Liver (tissue), 9 donors: Measurements from ENCODE around the gene BCAS4. TPM values are rescaled to one million over a fixed set of nuclear protein-coding genes. Genes with fewer than 3 reads are reported as not detected.

Experiments used
- DNase-seq: peaks from one replicate; pipeline ENCODE4 v3.0.0-alpha.2; 2017; ENCODE audit warnings: low spot score
- H3K27ac ChIP-seq, 2 donors: one replicate each; pipeline ENCODE4 v1.7.0; 2013; ENCODE audit warnings: inconsistent platforms in 2 of 2, low read length in 2 of 2, control low read depth in 1 of 2, low read depth in 1 of 2, mild to moderate bottlenecking in 1 of 2
- H3K27me3 ChIP-seq, 4 donors: one replicate each; pipeline versions ENCODE4 v1.6.1 to v1.7.0; 2013; ENCODE audit warnings: low read length in 3 of 4, inconsistent platforms in 1 of 4, mild to moderate bottlenecking in 1 of 4, moderate library complexity in 1 of 4; ENCODE audit not compliant: control insufficient read depth in 4 of 4, insufficient read depth in 4 of 4
- H3K36me3 ChIP-seq, 4 donors: one replicate each; pipeline versions ENCODE4 v1.6.1 to v1.7.0; 2013; ENCODE audit warnings: low read length in 3 of 4, mild to moderate bottlenecking in 3 of 4, low read depth in 1 of 4, moderate library complexity in 1 of 4; ENCODE audit not compliant: control insufficient read depth in 4 of 4, insufficient read depth in 3 of 4
- H3K4me1 ChIP-seq, 4 donors: one replicate each; pipeline versions ENCODE4 v1.6.1 to v1.7.0; 2013; ENCODE audit warnings: low read length in 3 of 4, mild to moderate bottlenecking in 3 of 4, moderate library complexity in 1 of 4; ENCODE audit not compliant: control insufficient read depth in 4 of 4, insufficient read depth in 4 of 4
- H3K4me3 ChIP-seq, 3 donors: one replicate each; pipeline versions ENCODE4 v1.6.1 to v1.7.0; 2013; ENCODE audit warnings: low read length in 3 of 3, control low read depth in 1 of 3, low read depth in 1 of 3, mild to moderate bottlenecking in 1 of 3
- H3K9ac ChIP-seq, 2 donors: one replicate each; pipeline ENCODE4 v1.7.0; 2013; ENCODE audit warnings: low read length in 2 of 2, mild to moderate bottlenecking in 2 of 2, moderate library complexity in 2 of 2, control low read depth in 1 of 2, low read depth in 1 of 2
- H3K9me3 ChIP-seq, 4 donors: one replicate each; pipeline versions ENCODE4 v1.6.1 to v1.7.0; 2013; ENCODE audit warnings: low read length in 3 of 4; ENCODE audit not compliant: control insufficient read depth in 4 of 4
- EGR1 ChIP-seq, 2 donors: IDR thresholded peaks; 2 replicates each; pipeline ENCODE4 v1.6.1; 2016 to 2018; ENCODE audit warnings: antibody characterized with exemption in 2 of 2, low read depth in 2 of 2
- FOXA1 ChIP-seq: IDR thresholded peaks from 2 replicates; pipeline ENCODE4 v1.6.1; 2016; ENCODE audit warnings: antibody characterized with exemption
- FOXA2 ChIP-seq: IDR thresholded peaks from 2 replicates; pipeline ENCODE4 v1.6.1; 2016; ENCODE audit warnings: antibody characterized with exemption
- HNF4G ChIP-seq: IDR thresholded peaks from 2 replicates; pipeline ENCODE4 v1.6.1; 2016; ENCODE audit warnings: antibody characterized with exemption
- JUND ChIP-seq, 2 donors: IDR thresholded peaks; 2 replicates each; pipeline ENCODE4 v1.6.1; 2016; ENCODE audit warnings: antibody characterized with exemption in 2 of 2
- NR2F2 ChIP-seq: IDR thresholded peaks from 2 replicates; pipeline ENCODE4 v1.6.1; 2016; ENCODE audit warnings: antibody characterized with exemption
- RAD21 ChIP-seq, 2 donors: IDR thresholded peaks; 2 replicates each; pipeline ENCODE4 v1.6.1; 2016; ENCODE audit warnings: antibody characterized with exemption in 2 of 2, mild to moderate bottlenecking in 2 of 2
- RXRA ChIP-seq, 2 donors: IDR thresholded peaks; 2 replicates each; pipeline ENCODE4 v1.6.1; 2017 to 2018; ENCODE audit warnings: antibody characterized with exemption in 2 of 2, mild to moderate bottlenecking in 1 of 2
- SP1 ChIP-seq: IDR thresholded peaks from 2 replicates; pipeline ENCODE4 v1.6.1; 2018; ENCODE audit warnings: antibody characterized with exemption, mild to moderate bottlenecking
- TAF1 ChIP-seq: conservative IDR thresholded peaks from 2 replicates; pipeline ENCODE4 v1.6.1; 2016; ENCODE audit warnings: antibody characterized with exemption, mild to moderate bottlenecking
- YY1 ChIP-seq: IDR thresholded peaks from 2 replicates; pipeline ENCODE4 v1.6.1; 2016; ENCODE audit warnings: antibody characterized with exemption, mild to moderate bottlenecking
- WGBS: extraction: QIAGEN DNeasy Blood & Tissue Kit; methylation state at CpG from one replicate; pipeline ENCODE4 v1.1.7; 2013; 5-methylcytosine and 5-hydroxymethylcytosine counted together
- polyA plus RNA-seq, 2 donors: library from polyadenylated mRNA; stranded (reverse) in 1 of 2; unstranded in 1 of 2; fragments of 200-250 nt in 1 of 2; fragments of >200 nt in 1 of 2; fragmentation: Nextera tagmentation in 1 of 2; extraction: Ambion mirVana in 1 of 2; gene quantifications; one replicate each; pipeline versions ENCODE4 v1.2.1 to v1.2.3, GENCODE V29; 2013 to 2015
- total RNA-seq, 2 donors: library from RNA; depleted of rRNA; stranded (reverse); fragments of >200 nt; gene quantifications; one replicate each; pipeline ENCODE4 v1.2.3, GENCODE V29; 2014
- TF ChIP-seq, protein P1 (sequence below): IDR thresholded peaks from 2 replicates; pipeline ENCODE4 v1.6.1; 2016; ENCODE audit warnings: antibody characterized with exemption
- TF ChIP-seq, protein P2 (sequence below): IDR thresholded peaks from 2 replicates; pipeline ENCODE4 v1.6.1; 2016; ENCODE audit warnings: antibody characterized with exemption
- TF ChIP-seq, protein P3 (sequence below): fragments of 150-350 bp; IDR thresholded peaks from 2 replicates; pipeline ENCODE4 v1.5.1; 2017; ENCODE audit warnings: improper control_type of control experiment, low read depth, low read length; ENCODE audit not compliant: missing input control
- TF ChIP-seq, protein P4 (sequence below): IDR thresholded peaks from 2 replicates; pipeline ENCODE4 v1.6.1; 2016; ENCODE audit warnings: antibody characterized with exemption, mild to moderate bottlenecking
- TF ChIP-seq, protein P5 (sequence below): IDR thresholded peaks from 2 replicates; pipeline ENCODE4 v1.6.1; 2016; ENCODE audit warnings: antibody characterized with exemption
- donor health status: healthy.
- donor health status: healthy.
- donor health status: healthy.
- donor health status: healthy.
- donor health status: healthy.

The BCAS4 gene
- total and polyA plus RNA-seq, 4 donors, result 0.25 to 0.50 (median 0.47) TPM

DNA sequence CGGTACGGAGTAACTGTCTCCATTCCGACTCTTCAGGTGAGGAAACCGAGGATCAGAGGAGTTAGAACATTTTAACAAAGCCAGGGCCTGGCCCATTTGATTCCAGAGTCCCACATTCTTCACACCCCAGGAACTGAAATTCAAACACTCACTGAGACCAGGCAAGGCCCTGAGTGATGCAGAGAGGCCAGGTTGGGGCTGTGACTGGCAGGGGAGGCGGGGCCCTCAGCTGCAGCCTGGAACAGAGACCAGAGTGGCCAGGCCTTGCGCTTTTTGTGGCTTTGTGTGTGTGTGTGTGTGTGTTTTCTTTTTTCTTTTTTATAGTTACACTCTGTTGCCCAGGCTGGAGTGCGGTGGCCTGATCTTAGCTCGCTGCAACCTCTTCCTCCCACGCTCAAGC is 57.2 kb downstream of the BCAS4 start:
- H3K9me3 ChIP-seq, result no peaks in the 10 kb centered on the region
- 98% methylated on average over 9 of the region's 9 CpGs for WGBS
- no peak overlapping the region for H3K9ac ChIP-seq
- TF ChIP-seq SP1 (no peak), FOXA2 (no peak), FOXA1 (no peak), HNF4G (no peak), RXRA (IDR thresholded peaks at IDR 0.05) (no peak), EGR1 (IDR thresholded peaks at IDR 0.05; ENCODE audit: low read depth in 2 of 2) (no peak), RAD21 (IDR thresholded peaks at IDR 0.05) (no peak), NR2F2 (no peak), TAF1 (no peak), JUND (IDR thresholded peaks at IDR 0.05) (no peak), YY1 (no peak)
- TF ChIP-seq, protein P1, sequence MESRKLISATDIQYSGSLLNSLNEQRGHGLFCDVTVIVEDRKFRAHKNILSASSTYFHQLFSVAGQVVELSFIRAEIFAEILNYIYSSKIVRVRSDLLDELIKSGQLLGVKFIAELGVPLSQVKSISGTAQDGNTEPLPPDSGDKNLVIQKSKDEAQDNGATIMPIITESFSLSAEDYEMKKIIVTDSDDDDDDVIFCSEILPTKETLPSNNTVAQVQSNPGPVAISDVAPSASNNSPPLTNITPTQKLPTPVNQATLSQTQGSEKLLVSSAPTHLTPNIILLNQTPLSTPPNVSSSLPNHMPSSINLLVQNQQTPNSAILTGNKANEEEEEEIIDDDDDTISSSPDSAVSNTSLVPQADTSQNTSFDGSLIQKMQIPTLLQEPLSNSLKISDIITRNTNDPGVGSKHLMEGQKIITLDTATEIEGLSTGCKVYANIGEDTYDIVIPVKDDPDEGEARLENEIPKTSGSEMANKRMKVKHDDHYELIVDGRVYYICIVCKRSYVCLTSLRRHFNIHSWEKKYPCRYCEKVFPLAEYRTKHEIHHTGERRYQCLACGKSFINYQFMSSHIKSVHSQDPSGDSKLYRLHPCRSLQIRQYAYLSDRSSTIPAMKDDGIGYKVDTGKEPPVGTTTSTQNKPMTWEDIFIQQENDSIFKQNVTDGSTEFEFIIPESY, result no peak
- TF ChIP-seq, protein P2, sequence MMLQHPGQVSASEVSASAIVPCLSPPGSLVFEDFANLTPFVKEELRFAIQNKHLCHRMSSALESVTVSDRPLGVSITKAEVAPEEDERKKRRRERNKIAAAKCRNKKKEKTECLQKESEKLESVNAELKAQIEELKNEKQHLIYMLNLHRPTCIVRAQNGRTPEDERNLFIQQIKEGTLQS, result no peak
- TF ChIP-seq, protein P3, sequence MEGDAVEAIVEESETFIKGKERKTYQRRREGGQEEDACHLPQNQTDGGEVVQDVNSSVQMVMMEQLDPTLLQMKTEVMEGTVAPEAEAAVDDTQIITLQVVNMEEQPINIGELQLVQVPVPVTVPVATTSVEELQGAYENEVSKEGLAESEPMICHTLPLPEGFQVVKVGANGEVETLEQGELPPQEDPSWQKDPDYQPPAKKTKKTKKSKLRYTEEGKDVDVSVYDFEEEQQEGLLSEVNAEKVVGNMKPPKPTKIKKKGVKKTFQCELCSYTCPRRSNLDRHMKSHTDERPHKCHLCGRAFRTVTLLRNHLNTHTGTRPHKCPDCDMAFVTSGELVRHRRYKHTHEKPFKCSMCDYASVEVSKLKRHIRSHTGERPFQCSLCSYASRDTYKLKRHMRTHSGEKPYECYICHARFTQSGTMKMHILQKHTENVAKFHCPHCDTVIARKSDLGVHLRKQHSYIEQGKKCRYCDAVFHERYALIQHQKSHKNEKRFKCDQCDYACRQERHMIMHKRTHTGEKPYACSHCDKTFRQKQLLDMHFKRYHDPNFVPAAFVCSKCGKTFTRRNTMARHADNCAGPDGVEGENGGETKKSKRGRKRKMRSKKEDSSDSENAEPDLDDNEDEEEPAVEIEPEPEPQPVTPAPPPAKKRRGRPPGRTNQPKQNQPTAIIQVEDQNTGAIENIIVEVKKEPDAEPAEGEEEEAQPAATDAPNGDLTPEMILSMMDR, result no peak
- TF ChIP-seq, protein P4, sequence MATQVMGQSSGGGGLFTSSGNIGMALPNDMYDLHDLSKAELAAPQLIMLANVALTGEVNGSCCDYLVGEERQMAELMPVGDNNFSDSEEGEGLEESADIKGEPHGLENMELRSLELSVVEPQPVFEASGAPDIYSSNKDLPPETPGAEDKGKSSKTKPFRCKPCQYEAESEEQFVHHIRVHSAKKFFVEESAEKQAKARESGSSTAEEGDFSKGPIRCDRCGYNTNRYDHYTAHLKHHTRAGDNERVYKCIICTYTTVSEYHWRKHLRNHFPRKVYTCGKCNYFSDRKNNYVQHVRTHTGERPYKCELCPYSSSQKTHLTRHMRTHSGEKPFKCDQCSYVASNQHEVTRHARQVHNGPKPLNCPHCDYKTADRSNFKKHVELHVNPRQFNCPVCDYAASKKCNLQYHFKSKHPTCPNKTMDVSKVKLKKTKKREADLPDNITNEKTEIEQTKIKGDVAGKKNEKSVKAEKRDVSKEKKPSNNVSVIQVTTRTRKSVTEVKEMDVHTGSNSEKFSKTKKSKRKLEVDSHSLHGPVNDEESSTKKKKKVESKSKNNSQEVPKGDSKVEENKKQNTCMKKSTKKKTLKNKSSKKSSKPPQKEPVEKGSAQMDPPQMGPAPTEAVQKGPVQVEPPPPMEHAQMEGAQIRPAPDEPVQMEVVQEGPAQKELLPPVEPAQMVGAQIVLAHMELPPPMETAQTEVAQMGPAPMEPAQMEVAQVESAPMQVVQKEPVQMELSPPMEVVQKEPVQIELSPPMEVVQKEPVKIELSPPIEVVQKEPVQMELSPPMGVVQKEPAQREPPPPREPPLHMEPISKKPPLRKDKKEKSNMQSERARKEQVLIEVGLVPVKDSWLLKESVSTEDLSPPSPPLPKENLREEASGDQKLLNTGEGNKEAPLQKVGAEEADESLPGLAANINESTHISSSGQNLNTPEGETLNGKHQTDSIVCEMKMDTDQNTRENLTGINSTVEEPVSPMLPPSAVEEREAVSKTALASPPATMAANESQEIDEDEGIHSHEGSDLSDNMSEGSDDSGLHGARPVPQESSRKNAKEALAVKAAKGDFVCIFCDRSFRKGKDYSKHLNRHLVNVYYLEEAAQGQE, result no peak
- TF ChIP-seq, protein P5, sequence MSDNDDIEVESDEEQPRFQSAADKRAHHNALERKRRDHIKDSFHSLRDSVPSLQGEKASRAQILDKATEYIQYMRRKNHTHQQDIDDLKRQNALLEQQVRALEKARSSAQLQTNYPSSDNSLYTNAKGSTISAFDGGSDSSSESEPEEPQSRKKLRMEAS, result no peak
- H3K27me3 ChIP-seq, result no peaks in the 10 kb centered on the region
- H3K4me1 ChIP-seq, result peaks cover 15 to 41% (median 34%) of the 10 kb centered on the region in 4 donors
- H3K4me3 ChIP-seq, result no peak overlapping the region
- H3K36me3 ChIP-seq, result no peaks in the 10 kb centered on the region
- no peak for DNase-seq
- no peak overlapping the region for H3K27ac ChIP-seq
